SU-DHL-6 (cell line): ENCODE results near the gene INAVA.

Experiments
- H2AFZ ChIP-seq: fragments of 200-600 bp; sonication (generic); 2 replicates; pipeline ENCODE4 v1.6.1; 2014; ENCODE audit warnings: low read depth, mild to moderate bottlenecking, moderate library complexity, mixed read lengths, antibody characterized with exemption, low read length; ENCODE audit not compliant: severe bottlenecking
- H3F3A ChIP-seq: fragments of 200-600 bp; shearing (Covaris generic); 2 replicates; pipeline ENCODE4 v1.6.0; 2016; ENCODE audit warnings: antibody characterized with exemption, mild to moderate bottlenecking; ENCODE audit not compliant: insufficient read depth
- H3K27ac ChIP-seq: fragments of 200-600 bp; sonication (generic); 2 replicates; pipeline ENCODE4 v1.5.1; 2016; ENCODE audit warnings: low read depth, mild to moderate bottlenecking, low read length, moderate library complexity, mixed read lengths
- H3K27me3 ChIP-seq: fragments of 200-600 bp; sonication (generic), shearing (Covaris generic); 2 replicates; pipeline ENCODE4 v1.6.0; 2014; ENCODE audit warnings: mild to moderate bottlenecking, low read length
- H3K36me3 ChIP-seq: fragments of 200-600 bp; sonication (generic); 2 replicates; pipeline ENCODE4 v1.6.1; 2014; ENCODE audit warnings: mild to moderate bottlenecking, low read length, mixed read lengths
- H3K4me2 ChIP-seq: fragments of 300-600, 200-600 bp; shearing (Covaris generic), sonication (generic); 2 replicates; pipeline ENCODE4 v1.6.0; 2014; ENCODE audit warnings: low read length, low read depth, mild to moderate bottlenecking; ENCODE audit not compliant: poor library complexity, severe bottlenecking
- H3K4me3 ChIP-seq: fragments of 200-600 bp; sonication (generic); 2 replicates; pipeline ENCODE4 v1.5.1; 2014; ENCODE audit warnings: antibody characterized with exemption, low read length, mild to moderate bottlenecking, mixed read lengths; ENCODE audit not compliant: insufficient read depth, poor library complexity, severe bottlenecking
- H3K79me2 ChIP-seq: fragments of 200-600 bp; sonication (generic); 2 replicates; pipeline ENCODE4 v1.6.1; 2014; ENCODE audit warnings: mild to moderate bottlenecking, low read length, moderate library complexity; ENCODE audit not compliant: insufficient read depth
- H3K9ac ChIP-seq: fragments of 200-600 bp; sonication (generic); 2 replicates; pipeline ENCODE4 v1.7.0; 2014; ENCODE audit warnings: mild to moderate bottlenecking, low read length
- H3K9me2 ChIP-seq: fragments of 200-600 bp; sonication (generic); replicated peaks from 2 replicates; pipeline ENCODE4 v1.6.1; 2014; ENCODE audit warnings: low read length; ENCODE audit not compliant: insufficient read depth
- H3K9me3 ChIP-seq: fragments of 200-600 bp; sonication (generic); 2 replicates; pipeline ENCODE4 v1.6.1; 2014; ENCODE audit warnings: low read length, mixed read lengths; ENCODE audit not compliant: insufficient read depth
- H4K20me1 ChIP-seq: fragments of 200-600 bp; sonication (generic); 2 replicates; pipeline ENCODE4 v1.6.1; 2014; ENCODE audit warnings: low read depth, mild to moderate bottlenecking, antibody characterized with exemption, low read length, moderate library complexity, mixed read lengths
- CTCF ChIP-seq: fragments of 200-600 bp; sonication (generic); IDR thresholded peaks from one replicate; pipeline ENCODE4 v1.5.1; 2017; ENCODE audit warnings: antibody characterized with exemption, mild to moderate bottlenecking, low read length, moderate library complexity; ENCODE audit not compliant: insufficient read depth, poor library complexity, severe bottlenecking
- EZH2phosphoT487 ChIP-seq: fragments of 200-600 bp; sonication (generic), shearing (Covaris generic); conservative IDR thresholded peaks from 2 replicates; pipeline ENCODE4 v1.6.1; 2018; ENCODE audit warnings: mild to moderate bottlenecking, antibody characterized with exemption, low read length, moderate library complexity, mixed read lengths

Gene INAVA

DNA sequence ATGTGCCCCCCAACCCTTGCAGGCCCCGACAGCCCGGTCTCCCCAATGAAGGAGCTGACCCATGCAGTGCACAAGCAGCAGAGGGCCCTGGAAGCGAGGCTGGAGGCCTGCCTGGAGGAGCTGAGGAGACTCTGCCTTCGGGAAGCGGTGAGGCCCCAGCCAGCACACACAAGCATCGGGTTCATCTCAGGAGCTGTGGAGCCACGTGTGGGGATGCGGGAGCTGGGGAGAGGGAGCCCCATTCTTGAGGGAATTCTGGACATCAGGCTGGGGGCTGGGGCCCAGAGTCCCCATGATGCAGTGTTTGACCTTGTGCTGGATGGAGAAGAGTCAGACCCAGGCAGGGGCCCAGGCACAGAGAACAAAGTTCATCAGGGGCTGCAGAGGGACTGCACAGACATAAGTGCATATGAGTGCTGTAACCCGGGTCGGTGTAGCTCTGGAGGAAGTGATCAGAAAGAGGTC lies 4.8 kb downstream of the INAVA start:
- Histone ChIP-seq H3K4me3 (no peak overlapping the region), H3K27ac (no peak overlapping the region), H3K79me2 (no peaks in the 10 kb centered on the region), H3K4me2 (no peak overlapping the region), H2AFZ (no peak overlapping the region), H3K27me3 (no peaks in the 10 kb centered on the region), H3K9me3 (no peaks in the 10 kb centered on the region), H3K9ac (no peak overlapping the region), H3K9me2 (no peaks in the 10 kb centered on the region), H3F3A (no peaks in the 10 kb centered on the region), H4K20me1 (no peaks in the 10 kb centered on the region), H3K36me3 (no peaks in the 10 kb centered on the region)
- TF ChIP-seq CTCF: no peak
- no peak for TF ChIP-seq EZH2phosphoT487

GRCh38 chr1:200899954-200900867 lies 5.5 kb downstream of the INAVA start:
- no peak overlapping the region for H2AFZ ChIP-seq
- H3K79me2 ChIP-seq: no peaks in the 10 kb centered on the region
- H3K4me3 ChIP-seq: no peak overlapping the region
- H3K36me3 ChIP-seq: no peaks in the 10 kb centered on the region
- no peak for TF ChIP-seq CTCF
- TF ChIP-seq EZH2phosphoT487: no peak
- H3K27ac ChIP-seq: no peak overlapping the region
- H3K9me2 ChIP-seq: no peaks in the 10 kb centered on the region
- H3F3A ChIP-seq: no peaks in the 10 kb centered on the region
- no peaks in the 10 kb centered on the region for H4K20me1 ChIP-seq
- no peaks in the 10 kb centered on the region for H3K27me3 ChIP-seq
- no peak overlapping the region for H3K9ac ChIP-seq
- no peak overlapping the region for H3K4me2 ChIP-seq
- H3K9me3 ChIP-seq: no peaks in the 10 kb centered on the region

- Histone ChIP-seq H3K9me3 (no peaks in the 10 kb centered on the region), H2AFZ (no peak overlapping the region), H3K9ac (no peak overlapping the region), H3K9me2 (no peaks in the 10 kb centered on the region), H3F3A (no peaks in the 10 kb centered on the region), H3K4me2 (no peak overlapping the region), H3K79me2 (no peaks in the 10 kb centered on the region), H3K27me3 (no peaks in the 10 kb centered on the region), H3K4me3 (no peak overlapping the region), H3K36me3 (no peaks in the 10 kb centered on the region), H4K20me1 (no peaks in the 10 kb centered on the region), H3K27ac (no peak overlapping the region)
- TF ChIP-seq CTCF (no peak), EZH2phosphoT487 (no peak)
Measured at GRCh38 chr1:200900877-200901276, 6.2 kb downstream of the INAVA start.
